ENCODE results near the gene CPXM2. TPM values are rescaled to one million over a fixed set of nuclear protein-coding genes. Genes with fewer than 3 reads are reported as not detected.

Gene CPXM2
- total RNA-seq, 3 donors from 2014 or later (not counting 1 experiment from before 2014, with no cell fraction given): not detected

GRCh38 chr10:123760356-123761037 is 131.1 kb downstream of the CPXM2 start:
- no peaks in the 10 kb centered on the region for H3K36me3 ChIP-seq (ENCODE audit: control insufficient read depth, insufficient read depth, low read length)
- H3K36me3 Mint-ChIP-seq: no peaks in the 10 kb centered on the region
- ATAC-seq: no peak
- no peaks in the 10 kb centered on the region for H3K4me1 ChIP-seq (ENCODE audit: control insufficient read depth, insufficient read depth, low read length)
- no peaks in the 10 kb centered on the region for H3K4me1 Mint-ChIP-seq
- intact Hi-C loops (cut with micrococcal nuclease): no loop called here
- peaks cover 21 to 30% of the 10 kb centered on the region in 2 donors for H3K27me3 Mint-ChIP-seq (ENCODE audit: low read depth in 2 of 2)
- no peak overlapping the region for H3K4me3 ChIP-seq (ENCODE audit: low read length)
- no peak for DNase-seq
- H3K9me3 Mint-ChIP-seq: no peaks in the 10 kb centered on the region
- H3K4me3 Mint-ChIP-seq: no peak overlapping the region
- H3K27ac ChIP-seq (ENCODE audit: low read length): no peak overlapping the region
- no peak overlapping the region for H3K27ac Mint-ChIP-seq
- H3K9me3 ChIP-seq (ENCODE audit: control insufficient read depth, insufficient read depth, low read length): no peaks in the 10 kb centered on the region
- H3K27me3 ChIP-seq (ENCODE audit: control insufficient read depth, insufficient read depth, low read length): no peaks in the 10 kb centered on the region
- WGBS (ENCODE audit: insufficient coverage): 65% methylated on average over 9 of the region's 10 CpGs
- TF ChIP-seq, protein P1, sequence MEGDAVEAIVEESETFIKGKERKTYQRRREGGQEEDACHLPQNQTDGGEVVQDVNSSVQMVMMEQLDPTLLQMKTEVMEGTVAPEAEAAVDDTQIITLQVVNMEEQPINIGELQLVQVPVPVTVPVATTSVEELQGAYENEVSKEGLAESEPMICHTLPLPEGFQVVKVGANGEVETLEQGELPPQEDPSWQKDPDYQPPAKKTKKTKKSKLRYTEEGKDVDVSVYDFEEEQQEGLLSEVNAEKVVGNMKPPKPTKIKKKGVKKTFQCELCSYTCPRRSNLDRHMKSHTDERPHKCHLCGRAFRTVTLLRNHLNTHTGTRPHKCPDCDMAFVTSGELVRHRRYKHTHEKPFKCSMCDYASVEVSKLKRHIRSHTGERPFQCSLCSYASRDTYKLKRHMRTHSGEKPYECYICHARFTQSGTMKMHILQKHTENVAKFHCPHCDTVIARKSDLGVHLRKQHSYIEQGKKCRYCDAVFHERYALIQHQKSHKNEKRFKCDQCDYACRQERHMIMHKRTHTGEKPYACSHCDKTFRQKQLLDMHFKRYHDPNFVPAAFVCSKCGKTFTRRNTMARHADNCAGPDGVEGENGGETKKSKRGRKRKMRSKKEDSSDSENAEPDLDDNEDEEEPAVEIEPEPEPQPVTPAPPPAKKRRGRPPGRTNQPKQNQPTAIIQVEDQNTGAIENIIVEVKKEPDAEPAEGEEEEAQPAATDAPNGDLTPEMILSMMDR (IDR thresholded peaks at IDR 0.05): no peak

GRCh38 chr10:123759501-123760031 is 132.0 kb downstream of the CPXM2 start:
- Mint-ChIP-seq H3K27me3 (ENCODE audit: low read depth in 2 of 2) (peaks cover 24 to 31% of the 10 kb centered on the region in 2 donors), H3K27ac (no peak overlapping the region), H3K9me3 (no peaks in the 10 kb centered on the region), H3K4me1 (no peaks in the 10 kb centered on the region), H3K36me3 (no peaks in the 10 kb centered on the region), H3K4me3 (no peak overlapping the region)
- Histone ChIP-seq H3K36me3 (ENCODE audit: control insufficient read depth, insufficient read depth, low read length) (no peaks in the 10 kb centered on the region), H3K9me3 (ENCODE audit: control insufficient read depth, insufficient read depth, low read length) (no peaks in the 10 kb centered on the region), H3K4me3 (ENCODE audit: low read length) (no peak overlapping the region), H3K27me3 (ENCODE audit: control insufficient read depth, insufficient read depth, low read length) (no peaks in the 10 kb centered on the region), H3K4me1 (ENCODE audit: control insufficient read depth, insufficient read depth, low read length) (no peaks in the 10 kb centered on the region), H3K27ac (ENCODE audit: low read length) (no peak overlapping the region)
- no peak for DNase-seq
- 59% methylated on average over 8 of the region's 8 CpGs for WGBS (ENCODE audit: insufficient coverage)
- no peak for ATAC-seq
- intact Hi-C loops (cut with micrococcal nuclease): no loop called here
- TF ChIP-seq, protein P1 (IDR thresholded peaks at IDR 0.05): no peak

- Histone ChIP-seq H3K27ac (ENCODE audit: low read length) (no peak overlapping the region), H3K36me3 (ENCODE audit: control insufficient read depth, insufficient read depth, low read length) (no peaks in the 10 kb centered on the region), H3K4me1 (ENCODE audit: control insufficient read depth, insufficient read depth, low read length) (no peaks in the 10 kb centered on the region), H3K27me3 (ENCODE audit: control insufficient read depth, insufficient read depth, low read length) (no peaks in the 10 kb centered on the region), H3K4me3 (ENCODE audit: low read length) (no peak overlapping the region), H3K9me3 (ENCODE audit: control insufficient read depth, insufficient read depth, low read length) (no peaks in the 10 kb centered on the region)
- no peak for ATAC-seq
- TF ChIP-seq, protein P1 (IDR thresholded peaks at IDR 0.05): no peak
- Mint-ChIP-seq H3K27ac (no peak overlapping the region), H3K4me3 (no peak overlapping the region), H3K27me3 (ENCODE audit: low read depth in 2 of 2) (peaks cover 27 to 32% of the 10 kb centered on the region in 2 donors), H3K36me3 (no peaks in the 10 kb centered on the region), H3K9me3 (no peaks in the 10 kb centered on the region), H3K4me1 (no peaks in the 10 kb centered on the region)
- 95% methylated on average over 7 of the region's 7 CpGs for WGBS (ENCODE audit: insufficient coverage)
- intact Hi-C loops (cut with micrococcal nuclease): no loop called here
- no peak for DNase-seq
These were observed 132.6 kb downstream of the CPXM2 start for GRCh38 chr10:123759041-123759440.

DNA sequence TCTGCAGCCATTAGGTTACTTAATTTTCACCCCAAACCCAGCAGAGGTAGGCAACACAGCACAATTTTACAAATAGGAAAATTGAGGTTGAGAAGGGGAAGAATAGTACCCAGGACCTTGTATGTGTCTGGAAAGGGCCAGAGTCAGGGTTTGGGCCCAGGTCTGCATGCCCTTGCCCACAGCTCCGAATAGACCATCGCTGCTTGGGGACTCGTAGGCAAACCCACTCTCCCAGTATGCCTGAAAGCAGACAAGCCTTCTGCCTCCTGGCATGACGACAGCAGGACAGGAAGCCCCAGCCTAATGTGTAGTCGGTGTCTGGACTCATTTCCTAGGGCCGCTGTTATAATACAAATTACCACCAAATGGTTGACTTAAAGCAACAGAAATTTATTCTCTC is 133.8 kb downstream of the CPXM2 start:
- 76% methylated on average over 6 of the region's 6 CpGs for WGBS (ENCODE audit: insufficient coverage)

More for the DNA sequence above, 133.8 kb downstream of the CPXM2 start:
- no peaks in the 10 kb centered on the region for H3K4me1 ChIP-seq (ENCODE audit: control insufficient read depth, insufficient read depth, low read length)
- Mint-ChIP-seq H3K27ac (no peak overlapping the region), H3K9me3 (no peaks in the 10 kb centered on the region), H3K36me3 (no peaks in the 10 kb centered on the region), H3K4me1 (no peaks in the 10 kb centered on the region), H3K27me3 (ENCODE audit: low read depth in 2 of 2) (peaks cover 23% of the 10 kb centered on the region in 2 donors), H3K4me3 (no peak overlapping the region)
- H3K4me3 ChIP-seq (ENCODE audit: low read length): no peak overlapping the region
- H3K9me3 ChIP-seq (ENCODE audit: control insufficient read depth, insufficient read depth, low read length): no peaks in the 10 kb centered on the region
- no peak for ATAC-seq
- intact Hi-C loops (cut with micrococcal nuclease): no loop called here
- no peaks in the 10 kb centered on the region for H3K27me3 ChIP-seq (ENCODE audit: control insufficient read depth, insufficient read depth, low read length)
- H3K27ac ChIP-seq (ENCODE audit: low read length): no peak overlapping the region
- H3K36me3 ChIP-seq (ENCODE audit: control insufficient read depth, insufficient read depth, low read length): no peaks in the 10 kb centered on the region
- no peak for DNase-seq
- TF ChIP-seq, protein P1 (IDR thresholded peaks at IDR 0.05): no peak
